Left ventricle myocardium inferior (tissue), 1 donor: ENCODE measurements around the gene LBX2. TPM values are rescaled to one million over a fixed set of nuclear protein-coding genes. Genes with fewer than 3 reads are reported as not detected.

ENCODE experiments used
- DNase-seq: peaks from one replicate; pipeline ENCODE4 v3.0.0-alpha.2; 2020
- H3K27ac ChIP-seq: fragments of 200-600 bp; replicated peaks from 2 replicates; pipeline ENCODE4 v1.8.0; 2021
- H3K27me3 ChIP-seq: fragments of 200-600 bp; 2 replicates; pipeline ENCODE4 v1.8.0; 2021; ENCODE audit warnings: low read depth
- H3K36me3 ChIP-seq: fragments of 200-600 bp; 2 replicates; pipeline ENCODE4 v1.8.0; 2021
- H3K4me1 ChIP-seq: fragments of 200-600 bp; 2 replicates; pipeline ENCODE4 v1.8.0; 2021
- H3K4me3 ChIP-seq: fragments of 200-600 bp; 2 replicates; pipeline ENCODE4 v1.8.0; 2021; ENCODE audit warnings: mild to moderate bottlenecking, moderate library complexity
- H3K9me3 ChIP-seq: fragments of 200-600 bp; replicated peaks from 2 replicates; pipeline ENCODE4 v1.8.0; 2021
- intact Hi-C: fragments of 100-400 bp; cut with micrococcal nuclease; formaldehyde crosslinking; loops from one replicate; pipeline ENCODE4 v1.11.0; 2022
- total RNA-seq: library from RNA; stranded (reverse); fragmentation: NEBNext Ultra II Directional; extraction: Animal tissue kit (Norgen Biotek cat#: 25700); gene quantifications from one replicate; pipeline ENCODE4 v1.2.1, GENCODE V29; 2021
- TF ChIP-seq, protein P1 (sequence below): fragments of 200-600 bp; IDR thresholded peaks from 2 replicates; pipeline ENCODE4 v1.8.0; 2021; ENCODE audit warnings: antibody characterized with exemption, mild to moderate bottlenecking, borderline replicate concordance
- donor health status: DM: no; HTN: yes; CAD: no; lungs with severe emphysema.

Gene LBX2
- total RNA-seq, 1 donor from 2014 or later = 0.25 TPM

- Histone ChIP-seq H3K36me3 (peaks cover 16% of the 10 kb centered on the region), H3K4me1 (peaks cover 45% of the 10 kb centered on the region), H3K4me3 (peak overlapping the region; percentile 87), H3K27ac (peak overlapping the region; percentile 98), H3K27me3 (no peaks in the 10 kb centered on the region), H3K9me3 (no peaks in the 10 kb centered on the region)
- TF ChIP-seq, protein P1, sequence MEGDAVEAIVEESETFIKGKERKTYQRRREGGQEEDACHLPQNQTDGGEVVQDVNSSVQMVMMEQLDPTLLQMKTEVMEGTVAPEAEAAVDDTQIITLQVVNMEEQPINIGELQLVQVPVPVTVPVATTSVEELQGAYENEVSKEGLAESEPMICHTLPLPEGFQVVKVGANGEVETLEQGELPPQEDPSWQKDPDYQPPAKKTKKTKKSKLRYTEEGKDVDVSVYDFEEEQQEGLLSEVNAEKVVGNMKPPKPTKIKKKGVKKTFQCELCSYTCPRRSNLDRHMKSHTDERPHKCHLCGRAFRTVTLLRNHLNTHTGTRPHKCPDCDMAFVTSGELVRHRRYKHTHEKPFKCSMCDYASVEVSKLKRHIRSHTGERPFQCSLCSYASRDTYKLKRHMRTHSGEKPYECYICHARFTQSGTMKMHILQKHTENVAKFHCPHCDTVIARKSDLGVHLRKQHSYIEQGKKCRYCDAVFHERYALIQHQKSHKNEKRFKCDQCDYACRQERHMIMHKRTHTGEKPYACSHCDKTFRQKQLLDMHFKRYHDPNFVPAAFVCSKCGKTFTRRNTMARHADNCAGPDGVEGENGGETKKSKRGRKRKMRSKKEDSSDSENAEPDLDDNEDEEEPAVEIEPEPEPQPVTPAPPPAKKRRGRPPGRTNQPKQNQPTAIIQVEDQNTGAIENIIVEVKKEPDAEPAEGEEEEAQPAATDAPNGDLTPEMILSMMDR = no peak
- intact Hi-C loops = no loop called here
- peak; percentile 67 for DNase-seq
These were observed 41.8 kb downstream of the LBX2 start for GRCh38 chr2:74457549-74458131.

DNA sequence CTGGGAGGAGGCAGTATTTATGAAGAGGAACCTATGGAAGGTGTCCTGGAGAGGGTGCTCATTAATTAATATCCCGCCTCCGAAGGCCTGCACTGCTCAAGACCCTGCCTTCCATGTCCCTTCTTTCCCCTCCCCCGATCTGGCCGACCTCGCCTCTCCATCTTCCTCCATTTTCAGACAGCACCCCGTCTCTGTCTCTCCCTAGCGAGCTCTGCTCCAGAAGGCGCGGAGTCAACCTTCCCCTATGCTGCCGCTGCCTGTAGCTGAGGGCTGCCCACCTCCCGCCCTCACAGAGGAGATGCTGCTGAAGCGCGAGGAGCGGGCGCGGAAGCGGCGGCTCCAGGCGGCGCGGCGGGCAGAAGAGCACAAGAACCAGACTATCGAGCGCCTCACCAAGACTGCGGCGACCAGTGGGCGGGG lies 42.3 kb downstream of the LBX2 start:
- peaks cover 11% of the 10 kb centered on the region for H3K36me3 ChIP-seq
- peak overlapping the region; percentile 98 for H3K27ac ChIP-seq
- peak overlapping the region; percentile 87 for H3K4me3 ChIP-seq
- H3K9me3 ChIP-seq = no peaks in the 10 kb centered on the region
- TF ChIP-seq, protein P1 = no peak
- no peaks in the 10 kb centered on the region for H3K27me3 ChIP-seq
- intact Hi-C loops = no loop called here
- peaks cover 45% of the 10 kb centered on the region for H3K4me1 ChIP-seq
- no peak for DNase-seq

- Histone ChIP-seq H3K4me1 (peaks cover 45% of the 10 kb centered on the region), H3K4me3 (peak within 1 kb of the TSS; percentile 89), H3K27ac (peak within 1 kb of the TSS; percentile 85), H3K36me3 (no peaks in the 10 kb centered on the region), H3K9me3 (no peaks in the 10 kb centered on the region), H3K27me3 (peaks cover 4% of the 10 kb centered on the region)
- DNase-seq = peak; percentile 94
- TF ChIP-seq, protein P1 = no peak
- intact Hi-C loops = no loop called here
These were observed 44.5 kb downstream of the LBX2 start, which contains the start of gene INO80B for GRCh38 chr2:74454654-74455511. Gene INO80B, plus strand, starts transcription at chr2:74455087. Its CDS starts 30 bp downstream, at chr2:74455117.

DNA sequence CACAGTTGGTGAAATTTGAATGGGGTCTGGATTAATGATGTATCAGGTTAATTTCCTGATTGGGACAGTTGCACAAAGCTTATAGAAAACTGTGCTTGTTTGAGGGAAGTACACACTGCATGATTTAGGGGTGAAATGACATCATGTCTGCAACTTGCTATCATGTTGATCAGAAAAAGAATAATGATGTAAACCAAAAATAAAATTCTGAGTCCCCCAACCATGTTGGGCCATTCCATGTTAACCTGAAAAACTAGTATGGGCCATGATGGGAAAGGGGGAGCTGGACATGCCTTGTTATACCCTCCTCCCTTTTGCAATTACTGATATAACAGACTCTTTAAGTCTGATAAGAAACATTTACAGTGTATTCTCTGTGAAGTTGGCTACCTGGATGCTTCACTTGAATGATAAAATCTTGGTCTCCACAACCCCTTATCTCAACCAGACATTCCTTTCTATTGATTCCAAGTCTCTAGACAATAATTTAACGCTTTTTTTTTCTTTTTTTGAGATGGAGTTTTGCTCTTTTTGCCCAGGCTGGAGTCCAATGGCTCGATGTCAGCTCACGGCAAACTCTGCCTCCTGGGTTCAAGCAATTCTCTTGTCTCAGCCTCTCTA lies 48.7 kb downstream of the LBX2 start:
- H3K27me3 ChIP-seq = peaks cover 5% of the 10 kb centered on the region
- H3K27ac ChIP-seq = no peak overlapping the region
- H3K4me3 ChIP-seq = no peak overlapping the region
- TF ChIP-seq, protein P1 = no peak
- H3K36me3 ChIP-seq = no peaks in the 10 kb centered on the region
- H3K4me1 ChIP-seq = peaks cover 12% of the 10 kb centered on the region
- intact Hi-C loops = no loop called here
- DNase-seq = no peak
- no peaks in the 10 kb centered on the region for H3K9me3 ChIP-seq

GRCh38 chr2:74448771-74449170 lies 50.6 kb downstream of the LBX2 start:
- Histone ChIP-seq H3K36me3 (no peaks in the 10 kb centered on the region), H3K9me3 (no peaks in the 10 kb centered on the region), H3K4me1 (no peaks in the 10 kb centered on the region), H3K4me3 (no peak overlapping the region), H3K27ac (no peak overlapping the region), H3K27me3 (peaks cover 8% of the 10 kb centered on the region)
- intact Hi-C loops = no loop called here
- DNase-seq = no peak
- TF ChIP-seq, protein P1 = no peak
